GM13976 (cell line): ENCODE measurements around the gene CASP7.
"Not testable (repeated sequence)": the region's sequence is repeated elsewhere in the genome, so short reads cannot be mapped to it uniquely, and the experiment has no call there.

Source experiments
- DNase-seq: peaks from one replicate; pipeline ENCODE4 v3.0.0; 2012; ENCODE audit warnings: low spot score
- CTCF ChIP-seq: IDR thresholded peaks from 2 replicates; pipeline ENCODE4 v1.5.1; 2012; ENCODE audit warnings: borderline replicate concordance, mild to moderate bottlenecking; ENCODE audit not compliant: insufficient read depth; ENCODE audit errors: extremely low read depth, missing control alignments, control extremely low read depth
- in situ Hi-C: fragments of 300-500 bp; cut with MboI; formaldehyde crosslinking; loops from one replicate; pipeline ENCODE4 v1.12.0; 2022; ENCODE audit warnings: low sequenced_read_pairs, mixed read lengths, inconsistent platforms; ENCODE audit not compliant: unreplicated experiment

Gene CASP7

GRCh38 chr10:113651898-113652297 lies 27.8 kb upstream of the CASP7 start:
- DNase-seq = no peak
- TF ChIP-seq CTCF = no peak
- in situ Hi-C loops = no loop called here

- DNase-seq, in situ Hi-C loops: not testable (repeated sequence)
Observed at GRCh38 chr10:113652456-113652855, 27.3 kb upstream of the CASP7 start.

- in situ Hi-C loops = no loop called here
- DNase-seq = no peak
- no peak for TF ChIP-seq CTCF
Observed at GRCh38 chr10:113656896-113657295, 22.8 kb upstream of the CASP7 start.

DNA sequence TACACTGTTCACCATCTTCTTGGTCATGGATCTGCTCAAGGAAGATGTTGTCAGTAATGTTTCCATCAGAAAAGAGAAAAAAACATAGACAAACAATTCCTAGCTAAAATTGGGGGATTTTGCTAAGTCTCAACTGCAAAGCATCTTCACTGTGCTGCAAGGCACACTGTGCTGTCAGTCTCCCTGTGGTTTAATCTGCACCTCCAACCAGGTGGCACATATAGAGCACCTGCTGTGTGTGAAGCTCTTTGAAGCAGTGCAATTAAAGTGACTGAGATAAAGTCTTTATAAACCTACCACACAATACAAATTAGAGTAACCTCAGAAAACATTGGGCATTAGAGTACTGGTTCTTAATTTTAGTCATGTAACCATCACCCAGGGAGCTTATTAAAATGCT lies 22.2 kb upstream of the CASP7 start:
- DNase-seq = no peak
- in situ Hi-C loops = no loop called here
- TF ChIP-seq CTCF = no peak

DNA sequence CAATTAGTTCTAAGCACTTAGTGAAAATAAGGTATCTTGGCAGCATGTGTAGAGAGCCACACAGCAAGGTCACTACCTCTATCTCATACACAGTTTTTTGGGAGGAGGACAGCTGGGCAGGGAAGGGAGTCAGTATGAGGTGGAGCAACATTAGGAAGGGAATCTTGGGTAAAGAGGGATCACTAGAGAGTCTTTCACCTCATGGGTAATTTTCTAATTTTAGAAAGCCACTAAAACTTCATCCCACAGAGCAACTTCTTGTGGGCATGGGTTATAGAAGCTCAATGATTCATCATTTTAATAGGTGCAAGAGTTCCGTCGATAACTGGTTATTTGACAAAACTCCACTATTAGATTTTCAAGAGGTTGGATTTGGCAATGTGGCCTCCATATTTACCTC lies 18.4 kb upstream of the CASP7 start:
- no peak for TF ChIP-seq CTCF

DNA sequence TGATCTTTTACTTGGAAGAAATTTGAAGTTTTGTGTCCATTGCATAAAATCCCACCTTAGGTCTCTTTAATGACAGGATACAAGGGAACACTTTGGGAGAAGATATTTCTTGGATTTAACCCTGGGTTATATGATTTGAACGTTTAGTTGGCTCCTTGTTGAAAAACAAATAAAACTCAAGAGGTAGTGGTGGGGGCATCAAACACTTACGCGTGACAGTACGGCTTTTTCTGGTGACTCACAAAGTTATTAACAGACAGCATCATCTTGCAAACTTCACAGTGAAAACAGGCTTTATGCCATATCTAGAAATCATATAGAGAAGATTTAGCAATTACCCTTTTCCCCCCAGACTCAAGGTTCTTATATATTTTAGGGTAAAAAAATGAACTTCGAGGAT lies 16.6 kb upstream of the CASP7 start:
- TF ChIP-seq CTCF = no peak
- no peak for DNase-seq
- in situ Hi-C loops = no loop called here

More for the DNA sequence above, 18.4 kb upstream of the CASP7 start:
- in situ Hi-C loops = no loop called here
- DNase-seq = no peak

DNA sequence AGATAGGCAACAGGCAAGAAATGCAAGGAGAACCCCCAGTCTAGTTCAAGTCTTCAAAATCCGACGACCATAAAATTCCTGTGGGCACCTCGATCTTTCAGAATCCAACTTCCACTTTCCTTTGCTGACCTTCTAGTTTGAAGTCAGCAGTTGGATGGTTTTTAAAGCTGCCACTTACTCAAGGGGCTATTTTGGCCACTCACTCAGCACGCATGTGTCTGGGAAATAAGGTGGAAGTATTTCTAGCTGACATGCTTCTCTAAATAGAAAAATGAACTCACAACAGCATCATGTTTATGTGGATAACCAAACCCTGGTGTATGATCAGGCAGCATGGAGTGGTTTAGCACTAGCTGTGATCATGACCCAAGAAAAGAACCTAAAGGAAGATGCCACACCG lies 15.8 kb upstream of the CASP7 start, which contains the start of gene NRAP:
TSS of gene NRAP (minus strand) at position 134 of the 400 bp plus-strand sequence. CDS start 159 bp downstream, outside the sequence.
- in situ Hi-C loops = no loop called here
- no peak for TF ChIP-seq CTCF
- DNase-seq = no peak
